H1 (cell line): ENCODE results near the gene SLC4A8. TPM values are rescaled to one million over a fixed set of nuclear protein-coding genes. Genes with fewer than 3 reads are reported as not detected.

ENCODE experiments used
- CTCF ChIA-PET: fragments of 300-600 bp; sonication (Branson Sonifier 250); formaldehyde crosslinking; loops from one replicate; lab custom pipeline; 2021; ENCODE audit not compliant: partially characterized antibody; lab: Charles Lee
- POLR2A ChIA-PET: fragments of 300-600 bp; sonication (Branson Sonifier 250); formaldehyde crosslinking; loops from one replicate; lab custom pipeline; 2021; ENCODE audit warnings: inconsistent platforms; ENCODE audit not compliant: partially characterized antibody; lab: Charles Lee
- DNase-seq, 2 experiments: peaks; one replicate each; pipeline versions ENCODE4 v3.0.0 to v3.0.0-alpha.2; 2010 to 2022; ENCODE audit warnings: low spot score in 2 of 2, low read depth in 1 of 2, mixed read lengths in 1 of 2
- FAIRE-seq: peaks from 2 replicates; lab custom pipeline; 2011; peaks lifted over from hg19 to GRCh38; lab: Jason Lieb, UNC
- H2AFZ ChIP-seq: 2 replicates; pipeline ENCODE4 v1.8.1; 2012; ENCODE audit warnings: low read length, inconsistent platforms
- H2AK5ac ChIP-seq: 2 replicates; pipeline ENCODE4 v1.6.1; 2013; ENCODE audit warnings: low read depth, low read length
- H2BK120ac ChIP-seq: replicated peaks from 2 replicates; pipeline ENCODE3; 2013; ENCODE audit warnings: low read depth, low read length, inconsistent platforms
- H2BK12ac ChIP-seq: 2 replicates; pipeline ENCODE4 v1.6.1; 2013; ENCODE audit warnings: low read depth, low read length
- H2BK15ac ChIP-seq: 2 replicates; pipeline ENCODE4 v1.6.1; 2013; ENCODE audit warnings: low read length
- H2BK20ac ChIP-seq: 2 replicates; pipeline ENCODE4 v1.6.1; 2013; ENCODE audit warnings: low read length
- H2BK5ac ChIP-seq: 2 replicates; pipeline ENCODE4 v1.6.1; 2013; ENCODE audit warnings: low read depth, low read length
- H3K14ac ChIP-seq: 2 replicates; pipeline ENCODE4 v1.6.1; 2013; ENCODE audit warnings: inconsistent platforms; ENCODE audit not compliant: insufficient read length
- H3K18ac ChIP-seq: 2 replicates; pipeline ENCODE4 v1.6.1; 2013; ENCODE audit warnings: low read length; ENCODE audit errors: extremely low read depth
- H3K23ac ChIP-seq: 2 replicates; pipeline ENCODE4 v1.6.1; 2013; ENCODE audit warnings: inconsistent platforms; ENCODE audit not compliant: insufficient read length
- H3K23me2 ChIP-seq: 2 replicates; pipeline ENCODE4 v1.6.1; 2013; ENCODE audit warnings: low read depth, low read length
- H3K27ac ChIP-seq: 2 replicates; pipeline ENCODE4 v1.6.1; 2011; ENCODE audit warnings: low read depth, low read length, inconsistent platforms
- H3K27me3 ChIP-seq, 4 experiments: replicated peaks in 1 of 4; 1 replicate in 1 of 4; 2 replicates in 3 of 4; pipeline versions ENCODE4 v1.6.1 to v1.8.1; 2011 to 2013; ENCODE audit warnings: low read length in 3 of 4, mild to moderate bottlenecking in 3 of 4, inconsistent platforms in 2 of 4, mixed read lengths in 2 of 4, moderate library complexity in 1 of 4; ENCODE audit not compliant: control insufficient read depth in 3 of 4, insufficient read depth in 3 of 4; ENCODE audit errors: extremely low read depth in 1 of 4
- H3K36me3 ChIP-seq, 4 experiments: 2 replicates each; pipeline versions ENCODE4 v1.6.1 to v1.8.1; 2011 to 2013; ENCODE audit warnings: mild to moderate bottlenecking in 4 of 4, low read length in 3 of 4, moderate library complexity in 2 of 4, control low read depth in 1 of 4, inconsistent platforms in 1 of 4; ENCODE audit not compliant: insufficient read depth in 4 of 4, control insufficient read depth in 2 of 4
- H3K4ac ChIP-seq: replicated peaks from 2 replicates; pipeline ENCODE3; 2013; ENCODE audit warnings: low read length, low read depth, mixed read lengths, inconsistent platforms; ENCODE audit not compliant: insufficient read length
- H3K4me1 ChIP-seq, 4 experiments: replicated peaks in 1 of 4; 1 replicate in 1 of 4; 2 replicates in 3 of 4; pipeline versions ENCODE4 v1.6.1 to v1.8.1; 2011 to 2013; ENCODE audit warnings: low read length in 3 of 4, inconsistent platforms in 2 of 4, mixed read lengths in 1 of 4; ENCODE audit not compliant: insufficient read depth in 4 of 4, control insufficient read depth in 3 of 4
- H3K4me2 ChIP-seq, 2 experiments: 2 replicates each; pipeline versions ENCODE4 v1.6.1 to v1.8.1; 2011 to 2013; ENCODE audit warnings: low read depth in 2 of 2, low read length in 2 of 2, control low read depth in 1 of 2, inconsistent platforms in 1 of 2, mild to moderate bottlenecking in 1 of 2; ENCODE audit not compliant: insufficient read depth in 1 of 2
- H3K4me3 ChIP-seq, 4 experiments: fragments of 200-600, 300-600 bp in 1 of 4; sonication (generic), shearing (Covaris generic), sonication (Bioruptor Twin) in 1 of 4; 2 replicates each; pipeline versions ENCODE4 v1.5.1 to v1.8.1; 2011 to 2016; ENCODE audit warnings: low read length in 4 of 4, low read depth in 3 of 4, control low read depth in 2 of 4, inconsistent platforms in 2 of 4, mild to moderate bottlenecking in 2 of 4, mixed read lengths in 1 of 4, moderate library complexity in 1 of 4; ENCODE audit not compliant: insufficient read depth in 2 of 4; ENCODE audit errors: extremely low read depth in 1 of 4
- H3K56ac ChIP-seq: replicated peaks from 2 replicates; pipeline ENCODE3; 2013; ENCODE audit warnings: low read depth, mild to moderate bottlenecking, mixed read lengths, low read length, inconsistent platforms; ENCODE audit not compliant: insufficient read length
- H3K79me1 ChIP-seq: 2 replicates; pipeline ENCODE4 v1.6.1; 2013; ENCODE audit warnings: low read depth, low read length, control low read depth
- H3K79me2 ChIP-seq, 2 experiments: 2 replicates each; pipeline versions ENCODE4 v1.6.1 to v1.8.1; 2012 to 2013; ENCODE audit warnings: low read length in 2 of 2, mild to moderate bottlenecking in 2 of 2, inconsistent platforms in 1 of 2; ENCODE audit not compliant: insufficient read depth in 2 of 2, control insufficient read depth in 1 of 2
- H3K9ac ChIP-seq, 4 experiments: replicated peaks in 1 of 4; 1 replicate in 1 of 4; 2 replicates in 3 of 4; pipeline versions ENCODE4 v1.6.1 to v1.8.1; 2011 to 2013; ENCODE audit warnings: low read depth in 3 of 4, low read length in 3 of 4, control low read depth in 2 of 4, mild to moderate bottlenecking in 2 of 4, moderate library complexity in 2 of 4, inconsistent platforms in 1 of 4; ENCODE audit errors: extremely low read depth in 1 of 4
- H3K9me3 ChIP-seq, 2 experiments: 2 replicates each; pipeline versions ENCODE4 v1.6.1 to v1.8.1; 2012 to 2013; ENCODE audit warnings: mild to moderate bottlenecking in 2 of 2, moderate library complexity in 2 of 2, control low read depth in 1 of 2, inconsistent platforms in 1 of 2, low read depth in 1 of 2, low read length in 1 of 2, mixed read lengths in 1 of 2; ENCODE audit not compliant: insufficient read depth in 2 of 2
- H4K20me1 ChIP-seq, 2 experiments: replicated peaks in 1 of 2; 2 replicates each; pipeline versions ENCODE3 to v1.8.1; 2011 to 2013; ENCODE audit warnings: inconsistent platforms in 2 of 2, low read length in 2 of 2, mild to moderate bottlenecking in 1 of 2; ENCODE audit not compliant: insufficient read depth in 2 of 2, control insufficient read depth in 1 of 2
- H4K5ac ChIP-seq: 2 replicates; pipeline ENCODE4 v1.6.1; 2013; ENCODE audit warnings: low read length, low read depth, mixed read lengths, inconsistent platforms; ENCODE audit not compliant: insufficient read length
- H4K8ac ChIP-seq: 2 replicates; pipeline ENCODE4 v1.8.0; 2013; ENCODE audit warnings: mild to moderate bottlenecking, moderate library complexity, low read length, inconsistent platforms; ENCODE audit not compliant: insufficient read depth; ENCODE audit errors: extremely low read depth
- H4K91ac ChIP-seq: replicated peaks from 2 replicates; pipeline ENCODE3; 2013; ENCODE audit warnings: low read length, mixed read lengths, inconsistent platforms; ENCODE audit not compliant: insufficient read length
- ATF3 ChIP-seq: IDR thresholded peaks from 2 replicates; pipeline ENCODE4 v1.6.1; 2011; ENCODE audit warnings: low read depth, mild to moderate bottlenecking, low read length; ENCODE audit not compliant: insufficient read depth
- BCL11A ChIP-seq, 2 experiments: IDR thresholded peaks; one replicate each; pipeline ENCODE4 v1.6.1; 2011; ENCODE audit warnings: low read depth in 2 of 2, low read length in 2 of 2, mild to moderate bottlenecking in 2 of 2
- CHD1 ChIP-seq: IDR thresholded peaks from 2 replicates; pipeline ENCODE4 v1.6.1; 2012; ENCODE audit warnings: low read depth, low read length, improper control_type of control experiment
- EP300 ChIP-seq, 2 experiments: IDR thresholded peaks; 1 replicate in 1 of 2; 2 replicates in 1 of 2; pipeline ENCODE4 v1.6.1; 2011 to 2012; ENCODE audit warnings: low read depth in 2 of 2, low read length in 2 of 2, mild to moderate bottlenecking in 2 of 2, borderline replicate concordance in 1 of 2, inconsistent platforms in 1 of 2, moderate library complexity in 1 of 2
- GTF2F1 ChIP-seq: IDR thresholded peaks from 2 replicates; pipeline ENCODE4 v1.6.1; 2012; ENCODE audit warnings: low read depth, low read length, improper control_type of control experiment, borderline replicate concordance
- HDAC2 ChIP-seq, 2 experiments: fragments of 300-600 bp in 1 of 2; sonication (generic) in 1 of 2; IDR thresholded peaks; 2 replicates each; pipeline ENCODE4 v1.6.1; 2011 to 2012; ENCODE audit warnings: low read depth in 2 of 2, low read length in 2 of 2, mild to moderate bottlenecking in 2 of 2, moderate library complexity in 2 of 2, borderline replicate concordance in 1 of 2, inconsistent platforms in 1 of 2
- KDM4A ChIP-seq: IDR thresholded peaks from one replicate; pipeline ENCODE4 v1.7.1; 2012; ENCODE audit warnings: low read depth, mild to moderate bottlenecking, moderate library complexity, low read length, inconsistent platforms; ENCODE audit not compliant: severe bottlenecking
- KDM5A ChIP-seq: fragments of 200-600 bp; IDR thresholded peaks from 2 replicates; pipeline ENCODE4 v1.7.1; 2012; ENCODE audit warnings: mild to moderate bottlenecking, low read length, inconsistent platforms, mixed read lengths
- RAD21 ChIP-seq, 2 experiments: IDR thresholded peaks in 1 of 2; conservative IDR thresholded peaks in 1 of 2; 2 replicates each; pipeline ENCODE4 v1.6.1; 2011; ENCODE audit warnings: low read depth in 2 of 2, low read length in 2 of 2, improper control_type of control experiment in 1 of 2, inconsistent platforms in 1 of 2, mild to moderate bottlenecking in 1 of 2, moderate library complexity in 1 of 2
- SRF ChIP-seq: IDR thresholded peaks from 2 replicates; pipeline ENCODE4 v1.6.1; 2011; ENCODE audit warnings: mild to moderate bottlenecking, low read depth, low read length, moderate library complexity
- TAF1 ChIP-seq: IDR thresholded peaks from 2 replicates; pipeline ENCODE4 v1.6.1; 2011; ENCODE audit warnings: mild to moderate bottlenecking, low read depth, low read length
- WGBS, 2 experiments: shearing (Covaris generic) in 1 of 2; methylation state at CpG; one replicate each; pipeline versions ENCODE4 v1.1.6 to v1.1.7; 2013 to 2015; ENCODE audit warnings: low lambda C conversion rate in 2 of 2, mixed read lengths in 2 of 2, inconsistent platforms in 1 of 2, low coverage in 1 of 2, missing lambda C conversion rate in 1 of 2; ENCODE audit not compliant: insufficient replicate concordance in 2 of 2, insufficient coverage in 1 of 2, insufficient read length in 1 of 2; ENCODE audit errors: extremely low coverage in 1 of 2, missing lambda C conversion rate in 1 of 2; 5-methylcytosine and 5-hydroxymethylcytosine counted together
- polyA plus RNA-seq, 7 experiments: library from polyadenylated mRNA; depleted of rRNA in 3 of 7; stranded (reverse) in 5 of 7; unstranded in 2 of 7; fragments of >200 nt in 5 of 7; fragments of 200-250 nt in 2 of 7; gene quantifications; 1 replicate in 5 of 7; 2 replicates in 1 of 7; 4 replicates in 1 of 7; pipeline versions ENCODE4 v1.2.1 to v1.2.3, GENCODE V29; 2011 to 2013; ENCODE audit warnings: missing spikeins in 2 of 7, mixed read lengths in 2 of 7
- total RNA-seq: library from RNA; stranded (reverse); fragmentation: NEBNext Ultra II Directional; extraction: Animal tissue kit (Norgen Biotek cat#: 25700); gene quantifications from 2 replicates; pipeline ENCODE4 v1.2.1, GENCODE V29; 2021

SLC4A8 gene
- total and polyA plus RNA-seq, 2 of the 8 experiments (the other 6 are each of a cell fraction or from before 2014, with no cell fraction given): 11.2 to 13.4 TPM

GRCh38 chr12:51430196-51430895 is 5.7 kb downstream of the SLC4A8 start:
- Histone ChIP-seq H3K4ac (no peak overlapping the region), H3K23ac (no peak overlapping the region), H4K8ac (no peak overlapping the region), H3K56ac (no peak overlapping the region), H3K27ac (no peak overlapping the region), H2BK20ac (no peak overlapping the region), H2BK120ac (no peak overlapping the region), H4K91ac (no peak overlapping the region), H3K9ac (no peak overlapping the region; a peak in 1 of 7 replicates), H4K20me1 (no peaks in the 10 kb centered on the region), H2BK12ac (no peak overlapping the region), H2AK5ac (no peak overlapping the region), H2BK15ac (no peak overlapping the region), H3K79me2 (peaks cover 0 to 5% of the 10 kb centered on the region in 2 experiments; a peak in 1 of 4 replicates), H3K79me1 (no peaks in the 10 kb centered on the region), H3K4me3 (no peak overlapping the region), H3K23me2 (no peaks in the 10 kb centered on the region), H3K4me1 (peaks cover 0 to 7% (median 2%) of the 10 kb centered on the region in 4 experiments; a peak in 2 of 7 replicates), H3K27me3 (no peaks in the 10 kb centered on the region), H3K14ac (no peak overlapping the region), H3K36me3 (no peaks in the 10 kb centered on the region), H3K4me2 (no peak overlapping the region), H2BK5ac (no peak overlapping the region), H3K9me3 (no peaks in the 10 kb centered on the region), H2AFZ (no peak overlapping the region), H3K18ac (no peak overlapping the region), H4K5ac (no peak overlapping the region)
- FAIRE-seq (no peak), DNase-seq (no peak)
- ChIA-PET CTCF (interaction anchor here (0.6 to 3.5 kb wide), 8 partner anchors 9 to 101 kb away, joined by 3 to 16 read pairs (median 6); no protein-coding TSS in a partner anchor), POLR2A (interaction anchor here (0.9 kb wide), 1 partner anchor 39 kb away, joined by 3 read pairs; no protein-coding TSS in a partner anchor)
- 68% methylated on average over 4 of the region's 4 CpGs; no CpG with 5 or more reads in 1 of the 2 experiments for WGBS, 2 experiments
- no peak for TF ChIP-seq RAD21 (IDR thresholded peaks at IDR 0.05 in 1 of 2, conservative IDR thresholded peaks at IDR 0.05 in 1 of 2; ENCODE audit: low read depth in 2 of 2, low read length in 2 of 2)
- TF ChIP-seq EP300 (IDR thresholded peaks at IDR 0.05; ENCODE audit: borderline replicate concordance in 1 of 2, low read depth in 2 of 2, low read length in 2 of 2): no peak
- TF ChIP-seq ATF3: no peak
- TF ChIP-seq HDAC2 (IDR thresholded peaks at IDR 0.05; ENCODE audit: borderline replicate concordance in 1 of 2, low read depth in 2 of 2, low read length in 2 of 2): no peak
- TF ChIP-seq KDM5A: no peak
- TF ChIP-seq BCL11A (IDR thresholded peaks at IDR 0.05; ENCODE audit: low read depth in 2 of 2, low read length in 2 of 2): no peak
- no peak for TF ChIP-seq SRF
- TF ChIP-seq GTF2F1: no peak
- TF ChIP-seq TAF1: no peak
- no peak for TF ChIP-seq KDM4A
- TF ChIP-seq CHD1: no peak
